MCF 10A (cell line): ENCODE results near the gene TEX48. TPM values are rescaled to one million over a fixed set of nuclear protein-coding genes. Genes with fewer than 3 reads are reported as not detected.

Experiments used
- BruUV-seq: library from RNA; stranded (reverse); fragments of 400-500 nt; replicated peaks from 2 replicates; lab custom pipeline; 2021; lab: Mats Ljungman, UMichigan
- CTCF ChIA-PET: fragments of 300-600 bp; sonication (Branson Sonifier 250); formaldehyde crosslinking; extraction: SDS; loops from one replicate; lab custom pipeline; 2021; ENCODE audit warnings: antibody characterized with exemption, inconsistent platforms; lab: Yijun Ruan, JAX
- POLR2A ChIA-PET: fragments of 300-600, 350-650 bp; sonication (Branson Sonifier 250); formaldehyde crosslinking; extraction: SDS; loops from one replicate; lab custom pipeline; 2020; ENCODE audit warnings: antibody characterized with exemption, inconsistent platforms; lab: Yijun Ruan, JAX
- DNase-seq: peaks from one replicate; pipeline ENCODE4 v3.0.0-alpha.2; 2018; ENCODE audit not compliant: unreplicated experiment
- H3K27ac Mint-ChIP-seq: one replicate; pipeline ENCODE4 v1.8.0; 2022; ENCODE audit warnings: mild to moderate bottlenecking, low read depth, mixed read lengths; ENCODE audit not compliant: unreplicated experiment
- H3K27me3 Mint-ChIP-seq: one replicate; pipeline ENCODE4 v1.8.0; 2022; ENCODE audit warnings: mixed read lengths; ENCODE audit not compliant: insufficient read depth, unreplicated experiment
- H3K36me3 Mint-ChIP-seq: one replicate; pipeline ENCODE4 v1.8.0; 2022; ENCODE audit warnings: mild to moderate bottlenecking, moderate library complexity, mixed read lengths; ENCODE audit not compliant: insufficient read depth, unreplicated experiment
- H3K4me1 Mint-ChIP-seq: one replicate; pipeline ENCODE4 v1.8.0; 2022; ENCODE audit warnings: mixed read lengths; ENCODE audit not compliant: insufficient read depth, unreplicated experiment
- H3K4me3 Mint-ChIP-seq: one replicate; pipeline ENCODE4 v1.8.0; 2022; ENCODE audit warnings: mild to moderate bottlenecking, moderate library complexity, mixed read lengths; ENCODE audit not compliant: unreplicated experiment
- H3K9me3 Mint-ChIP-seq: one replicate; pipeline ENCODE4 v1.8.0; 2022; ENCODE audit warnings: mixed read lengths; ENCODE audit not compliant: unreplicated experiment
- CTCF ChIP-seq: fragments of 200-600 bp; IDR thresholded peaks from one replicate; pipeline ENCODE4 v1.8.0; 2022; ENCODE audit warnings: antibody characterized with exemption, mild to moderate bottlenecking; ENCODE audit not compliant: unreplicated experiment
- intact Hi-C: fragments of 100-400 bp; cut with micrococcal nuclease; formaldehyde crosslinking; loops from 2 replicates; pipeline ENCODE4 v1.14.1; 2022
- total RNA-seq: library from RNA; stranded (reverse); gene quantifications from 2 replicates; pipeline ENCODE4 v1.2.3, GENCODE V29; 2022

The TEX48 gene
- total RNA-seq, 1 experiment from 2014 or later: not detected

GRCh38 chr9:114697951-114698351 lies 16.0 kb upstream of the TEX48 start:
- Mint-ChIP-seq H3K27ac (no peak overlapping the region), H3K4me1 (no peaks in the 10 kb centered on the region), H3K9me3 (no peaks in the 10 kb centered on the region), H3K4me3 (no peak overlapping the region), H3K36me3 (no peaks in the 10 kb centered on the region), H3K27me3 (no peaks in the 10 kb centered on the region)
- ChIA-PET CTCF (interaction anchor here (0.7 to 2.3 kb wide), 3 partner anchors 17 to 213 kb away, joined by 3 to 12 read pairs (median 3); partner anchors contain the start of gene TEX48), POLR2A (no interaction called here)
- no peak for TF ChIP-seq CTCF
- intact Hi-C loops: no loop called here
- BruUV-seq: no TSS peak
- no peak for DNase-seq

DNA sequence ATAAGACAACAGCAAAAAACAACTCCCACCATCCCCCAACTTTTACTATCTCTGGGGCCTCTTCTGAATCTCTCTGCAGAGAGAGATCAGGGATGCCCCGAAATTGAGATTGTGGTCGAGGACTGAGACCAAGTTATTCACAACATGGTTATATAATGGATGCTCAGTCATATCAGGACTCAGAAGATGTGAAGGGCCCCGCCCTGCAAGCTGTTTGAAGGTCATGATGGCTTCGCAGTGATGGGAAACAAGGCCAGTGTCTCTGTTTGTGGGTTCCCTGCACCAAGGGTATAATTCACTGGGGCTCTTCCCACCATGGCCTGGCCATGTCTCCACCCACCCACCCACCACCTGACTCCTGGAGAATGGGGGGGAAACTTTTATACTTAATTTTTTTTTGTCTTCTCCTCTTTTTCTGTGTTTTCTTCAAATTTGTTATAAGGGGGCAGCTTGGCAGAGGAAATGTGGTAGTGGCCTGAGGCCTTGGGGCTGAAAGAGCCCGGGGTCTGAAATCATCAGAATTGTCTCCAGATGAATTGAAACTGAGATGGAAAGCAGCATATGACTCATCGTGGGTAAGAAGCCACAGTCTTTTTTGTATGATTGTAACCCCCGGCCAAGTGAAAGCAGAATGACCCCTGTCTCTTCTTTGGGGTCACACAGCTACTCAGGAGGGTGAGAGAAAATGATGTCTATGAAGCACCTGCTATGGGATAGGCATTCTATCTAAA lies 15.0 kb upstream of the TEX48 start:
- no peaks in the 10 kb centered on the region for H3K36me3 Mint-ChIP-seq
- BruUV-seq: no TSS peak
- ChIA-PET CTCF (interaction anchor here (1.4 to 2.3 kb wide), 2 partner anchors 16 to 214 kb away, joined by 3 to 12 read pairs; partner anchors contain the start of gene TEX48), POLR2A (no interaction called here)
- H3K27me3 Mint-ChIP-seq: no peaks in the 10 kb centered on the region
- H3K4me1 Mint-ChIP-seq: no peaks in the 10 kb centered on the region
- H3K27ac Mint-ChIP-seq: no peak overlapping the region
- intact Hi-C loops: no loop called here
- no peak overlapping the region for H3K4me3 Mint-ChIP-seq
- no peak for DNase-seq
- H3K9me3 Mint-ChIP-seq: no peaks in the 10 kb centered on the region
- TF ChIP-seq CTCF: no peak

DNA sequence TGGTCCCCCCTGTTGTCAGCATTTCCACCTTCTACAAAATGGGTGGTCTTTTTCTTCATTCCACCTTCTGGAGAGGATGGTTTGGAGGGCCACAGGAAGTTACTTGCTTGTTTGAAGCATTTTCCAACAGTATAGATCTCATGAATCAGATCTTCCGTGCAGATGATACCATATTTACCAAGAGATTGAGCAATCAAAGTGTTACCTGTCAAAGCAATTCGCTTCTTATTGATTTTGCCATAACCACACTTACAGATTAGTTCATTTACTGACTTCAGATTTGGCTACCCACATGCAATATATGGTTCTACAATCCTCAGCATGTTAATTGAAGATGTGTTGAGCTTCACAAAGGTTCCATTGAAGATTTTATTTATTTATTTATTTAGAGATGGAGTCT lies 14.0 kb upstream of the TEX48 start:
- H3K27me3 Mint-ChIP-seq: no peaks in the 10 kb centered on the region
- H3K27ac Mint-ChIP-seq: no peak overlapping the region
- intact Hi-C loops: no loop called here
- TF ChIP-seq CTCF: no peak
- ChIA-PET POLR2A (no interaction called here), CTCF (interaction anchor here (2.3 kb wide), 1 partner anchor 15 kb away, joined by 12 read pairs; the partner anchor contains the start of gene TEX48)
- peaks cover 9% of the 10 kb centered on the region for H3K4me1 Mint-ChIP-seq
- no peak for DNase-seq
- BruUV-seq: no TSS peak
- H3K36me3 Mint-ChIP-seq: no peaks in the 10 kb centered on the region
- H3K9me3 Mint-ChIP-seq: no peaks in the 10 kb centered on the region
- no peak overlapping the region for H3K4me3 Mint-ChIP-seq

DNA sequence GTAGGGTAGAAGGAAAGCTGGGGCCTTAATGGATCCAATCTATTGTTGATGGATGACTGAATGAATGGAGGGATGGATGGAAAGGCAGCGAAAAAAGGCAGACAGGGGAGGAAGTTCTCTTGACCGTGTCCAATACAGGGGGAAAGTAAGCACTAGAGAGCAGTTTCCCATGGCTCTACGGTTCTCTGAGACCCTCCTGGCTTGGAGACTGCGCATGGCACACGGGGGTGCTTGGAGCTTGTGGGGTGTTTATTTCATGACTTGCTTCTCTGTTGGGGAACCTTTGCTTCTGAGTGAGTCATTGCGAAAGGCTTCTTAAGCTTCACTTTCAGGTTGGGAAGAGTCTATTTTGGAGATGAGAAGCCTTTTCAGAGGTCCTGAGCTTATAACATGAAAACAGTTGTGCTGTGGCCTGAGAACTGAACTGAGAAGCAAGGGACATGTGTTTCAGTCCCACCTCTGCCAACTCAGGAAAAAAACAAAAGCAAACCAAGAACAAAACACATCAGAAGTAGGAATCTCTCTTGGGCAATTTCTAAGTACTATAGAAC lies 12.8 kb upstream of the TEX48 start:
- Mint-ChIP-seq H3K4me1 (peaks cover 13% of the 10 kb centered on the region), H3K4me3 (no peak overlapping the region), H3K36me3 (peaks cover 4% of the 10 kb centered on the region), H3K9me3 (no peaks in the 10 kb centered on the region), H3K27ac (no peak overlapping the region), H3K27me3 (no peaks in the 10 kb centered on the region)
- no peak for TF ChIP-seq CTCF
- POLR2A ChIA-PET: no interaction called here
- BruUV-seq: no TSS peak
- intact Hi-C loops: no loop called here
- DNase-seq: no peak
- CTCF ChIA-PET: no interaction called here
